ENCODE results near the gene DNAJC11. TPM values are rescaled to one million over a fixed set of nuclear protein-coding genes. Genes with fewer than 3 reads are reported as not detected.

Gene DNAJC11, protein sequence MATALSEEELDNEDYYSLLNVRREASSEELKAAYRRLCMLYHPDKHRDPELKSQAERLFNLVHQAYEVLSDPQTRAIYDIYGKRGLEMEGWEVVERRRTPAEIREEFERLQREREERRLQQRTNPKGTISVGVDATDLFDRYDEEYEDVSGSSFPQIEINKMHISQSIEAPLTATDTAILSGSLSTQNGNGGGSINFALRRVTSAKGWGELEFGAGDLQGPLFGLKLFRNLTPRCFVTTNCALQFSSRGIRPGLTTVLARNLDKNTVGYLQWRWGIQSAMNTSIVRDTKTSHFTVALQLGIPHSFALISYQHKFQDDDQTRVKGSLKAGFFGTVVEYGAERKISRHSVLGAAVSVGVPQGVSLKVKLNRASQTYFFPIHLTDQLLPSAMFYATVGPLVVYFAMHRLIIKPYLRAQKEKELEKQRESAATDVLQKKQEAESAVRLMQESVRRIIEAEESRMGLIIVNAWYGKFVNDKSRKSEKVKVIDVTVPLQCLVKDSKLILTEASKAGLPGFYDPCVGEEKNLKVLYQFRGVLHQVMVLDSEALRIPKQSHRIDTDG
- polyA plus RNA-seq (2011; rRNA removed): 29.9 and 35.7 TPM in 2 replicates
- 36.9 and 44.0 TPM in 2 replicates for polyA plus RNA-seq (2012; cell fraction: cytosol; rRNA removed)
- 85.0 and 86.3 TPM in 2 replicates for polyA plus RNA-seq (2012; cell fraction: nucleus; rRNA removed)
- polyA plus RNA-seq (2017; fragmentation: RNase III; extraction: RNeasy Plus Mini Kit Qiagen cat#74134 plus additional on column Dnase treatment): 48.5 to 56.0 TPM (median 50.0 TPM) in 3 replicates
- polyA minus RNA-seq (2011; rRNA and poly(A)+ RNA removed): 28.4 and 30.1 TPM in 2 replicates

DNA sequence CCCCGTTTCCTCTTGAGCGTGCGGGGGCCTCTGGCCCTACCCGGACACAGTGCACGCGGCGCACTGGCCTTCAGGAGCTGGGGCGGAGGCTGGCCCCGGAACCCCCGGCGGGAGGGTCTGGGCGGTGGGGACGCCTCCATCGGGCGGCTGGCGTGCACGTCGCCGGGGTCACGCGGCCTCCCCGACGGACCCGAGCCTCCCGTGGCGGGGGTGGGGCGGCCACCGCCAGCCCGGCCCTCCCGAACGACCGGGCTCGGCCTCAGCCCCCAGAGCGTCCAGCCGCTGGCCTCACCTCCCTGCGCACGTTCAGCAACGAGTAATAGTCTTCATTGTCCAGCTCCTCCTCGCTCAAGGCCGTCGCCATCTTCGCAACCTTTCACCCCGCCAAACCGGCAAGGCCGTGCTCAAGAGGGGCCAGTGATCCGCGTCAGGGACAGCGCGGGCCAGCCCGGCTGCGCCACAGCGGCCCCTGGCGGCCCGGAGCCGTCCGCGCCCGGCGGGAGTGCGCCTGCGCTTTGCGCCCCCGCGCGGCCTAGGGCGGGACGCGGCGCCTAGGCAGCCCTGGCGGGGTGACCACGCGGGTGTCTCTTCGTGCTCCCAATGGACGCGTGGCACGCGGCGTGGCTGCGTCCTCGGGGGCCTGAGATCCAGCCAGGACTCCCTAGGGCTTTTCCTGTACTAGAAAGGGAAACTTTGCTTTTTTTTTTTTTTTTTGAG, at the start of gene DNAJC11:
DNAJC11 (minus strand) TSS at position 380 of the 717 bp plus-strand sequence; CDS start at position 364, 16 bp downstream.
- CTCF ChIA-PET: interaction anchor here (0.6 to 2.8 kb wide), 12 partner anchors 10 to 947 kb away, joined by 3 to 22 read pairs (median 4); no protein-coding TSS in a partner anchor
- FAIRE-seq (no peak), ATAC-seq (peak; percentile 94 to 96), DNase-seq (ENCODE audit: low read depth in 1 of 2, low spot score in 1 of 2) (peak; percentile 70 to 90)
- Histone ChIP-seq H3K4me1 (peaks cover 10% of the 10 kb centered on the region; the same call in 1 of the 3 replicates), H3K9me3 (no peaks in the 10 kb centered on the region), H3K4me2 (peak within 1 kb of the TSS; percentile 99), H3K27ac (peak within 1 kb of the TSS; percentile 80 to 94), H3K4me3 (peak within 1 kb of the TSS; percentile 76)
- POLR2A ChIA-PET: interaction anchor here (0.6 kb wide), 2 partner anchors 83 to 1050 kb away, joined by 3 to 5 read pairs; partner anchors contain the start of gene CAMTA1
- WGBS (ENCODE audit: missing lambda C conversion rate): 0% methylated on average over 12 of the region's 80 CpGs
- TF ChIP-seq NFE2L2 (conservative IDR thresholded peaks at IDR 0.05; ENCODE audit: low read length) (no peak), SMC3 (IDR thresholded peaks at IDR 0.05) (peak; percentile 31; the same call in 2 of the 3 replicates), BHLHE40 (IDR thresholded peaks at IDR 0.05; ENCODE audit: low read depth, low read length) (no peak), HDAC2 (IDR thresholded peaks at IDR 0.05) (no peak; the same call in 1 of the 2 replicates), HOXB13 (CRISPR knock-in tag; IDR thresholded peaks at IDR 0.05; ENCODE audit: low read depth) (peak; percentile 83; the same call in 1 of the 2 replicates), JUNB (IDR thresholded peaks at IDR 0.05) (no peak), EHMT2 (IDR thresholded peaks at IDR 0.05; ENCODE audit: low read depth) (no peak), CBX8 (IDR thresholded peaks at IDR 0.05) (no peak), FOSL2 (IDR thresholded peaks at IDR 0.05) (no peak), FOSL2 (CRISPR knock-in tag; IDR thresholded peaks at IDR 0.05) (peak; percentile 39), KDM5A (IDR thresholded peaks at IDR 0.05) (peak; percentile 97), RCOR1 (IDR thresholded peaks at IDR 0.05; ENCODE audit: low read depth, low read length) (no peak), PHF8 (IDR thresholded peaks at IDR 0.05; ENCODE audit: borderline replicate concordance, low read depth) (peak; percentile 50; the same call in 1 of the 2 replicates), HEYL (CRISPR knock-in tag; IDR thresholded peaks at IDR 0.05) (0 out of 2 replicates have a peak, but pooled peaks have one; percentile 76), CEBPB (IDR thresholded peaks at IDR 0.05) (no peak), MAZ (IDR thresholded peaks at IDR 0.05; ENCODE audit: borderline replicate concordance, low read depth, low read length) (0 out of 2 replicates have a peak, but pooled peaks have one; percentile 48), MYC (IDR thresholded peaks at IDR 0.05; ENCODE audit: borderline replicate concordance, low read length) (peak; percentile 84; the same call in 1 of the 2 replicates), EHF (CRISPR knock-in tag; IDR thresholded peaks at IDR 0.05) (peak; percentile 72; the same call in 1 of the 2 replicates), TP53 (CRISPR knock-in tag; IDR thresholded peaks at IDR 0.05) (peak; percentile 74; the same call in 1 of the 2 replicates), JUN (IDR thresholded peaks at IDR 0.05) (peak; percentile 64 to 95), ZFP36 (IDR thresholded peaks at IDR 0.05; ENCODE audit: borderline replicate concordance, partially characterized antibody) (no peak)
- TF ChIP-seq, protein P1, sequence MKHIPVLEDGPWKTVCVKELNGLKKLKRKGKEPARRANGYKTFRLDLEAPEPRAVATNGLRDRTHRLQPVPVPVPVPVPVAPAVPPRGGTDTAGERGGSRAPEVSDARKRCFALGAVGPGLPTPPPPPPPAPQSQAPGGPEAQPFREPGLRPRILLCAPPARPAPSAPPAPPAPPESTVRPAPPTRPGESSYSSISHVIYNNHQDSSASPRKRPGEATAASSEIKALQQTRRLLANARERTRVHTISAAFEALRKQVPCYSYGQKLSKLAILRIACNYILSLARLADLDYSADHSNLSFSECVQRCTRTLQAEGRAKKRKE (CRISPR knock-in tag; IDR thresholded peaks at IDR 0.05; ENCODE audit: low read depth): peak; percentile 90
- TF ChIP-seq, protein P2, sequence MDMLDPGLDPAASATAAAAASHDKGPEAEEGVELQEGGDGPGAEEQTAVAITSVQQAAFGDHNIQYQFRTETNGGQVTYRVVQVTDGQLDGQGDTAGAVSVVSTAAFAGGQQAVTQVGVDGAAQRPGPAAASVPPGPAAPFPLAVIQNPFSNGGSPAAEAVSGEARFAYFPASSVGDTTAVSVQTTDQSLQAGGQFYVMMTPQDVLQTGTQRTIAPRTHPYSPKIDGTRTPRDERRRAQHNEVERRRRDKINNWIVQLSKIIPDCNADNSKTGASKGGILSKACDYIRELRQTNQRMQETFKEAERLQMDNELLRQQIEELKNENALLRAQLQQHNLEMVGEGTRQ (IDR thresholded peaks at IDR 0.05): peak; percentile 43
- TF ChIP-seq, protein P3, sequence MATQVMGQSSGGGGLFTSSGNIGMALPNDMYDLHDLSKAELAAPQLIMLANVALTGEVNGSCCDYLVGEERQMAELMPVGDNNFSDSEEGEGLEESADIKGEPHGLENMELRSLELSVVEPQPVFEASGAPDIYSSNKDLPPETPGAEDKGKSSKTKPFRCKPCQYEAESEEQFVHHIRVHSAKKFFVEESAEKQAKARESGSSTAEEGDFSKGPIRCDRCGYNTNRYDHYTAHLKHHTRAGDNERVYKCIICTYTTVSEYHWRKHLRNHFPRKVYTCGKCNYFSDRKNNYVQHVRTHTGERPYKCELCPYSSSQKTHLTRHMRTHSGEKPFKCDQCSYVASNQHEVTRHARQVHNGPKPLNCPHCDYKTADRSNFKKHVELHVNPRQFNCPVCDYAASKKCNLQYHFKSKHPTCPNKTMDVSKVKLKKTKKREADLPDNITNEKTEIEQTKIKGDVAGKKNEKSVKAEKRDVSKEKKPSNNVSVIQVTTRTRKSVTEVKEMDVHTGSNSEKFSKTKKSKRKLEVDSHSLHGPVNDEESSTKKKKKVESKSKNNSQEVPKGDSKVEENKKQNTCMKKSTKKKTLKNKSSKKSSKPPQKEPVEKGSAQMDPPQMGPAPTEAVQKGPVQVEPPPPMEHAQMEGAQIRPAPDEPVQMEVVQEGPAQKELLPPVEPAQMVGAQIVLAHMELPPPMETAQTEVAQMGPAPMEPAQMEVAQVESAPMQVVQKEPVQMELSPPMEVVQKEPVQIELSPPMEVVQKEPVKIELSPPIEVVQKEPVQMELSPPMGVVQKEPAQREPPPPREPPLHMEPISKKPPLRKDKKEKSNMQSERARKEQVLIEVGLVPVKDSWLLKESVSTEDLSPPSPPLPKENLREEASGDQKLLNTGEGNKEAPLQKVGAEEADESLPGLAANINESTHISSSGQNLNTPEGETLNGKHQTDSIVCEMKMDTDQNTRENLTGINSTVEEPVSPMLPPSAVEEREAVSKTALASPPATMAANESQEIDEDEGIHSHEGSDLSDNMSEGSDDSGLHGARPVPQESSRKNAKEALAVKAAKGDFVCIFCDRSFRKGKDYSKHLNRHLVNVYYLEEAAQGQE (IDR thresholded peaks at IDR 0.05): no peak
- TF ChIP-seq, protein P4, sequence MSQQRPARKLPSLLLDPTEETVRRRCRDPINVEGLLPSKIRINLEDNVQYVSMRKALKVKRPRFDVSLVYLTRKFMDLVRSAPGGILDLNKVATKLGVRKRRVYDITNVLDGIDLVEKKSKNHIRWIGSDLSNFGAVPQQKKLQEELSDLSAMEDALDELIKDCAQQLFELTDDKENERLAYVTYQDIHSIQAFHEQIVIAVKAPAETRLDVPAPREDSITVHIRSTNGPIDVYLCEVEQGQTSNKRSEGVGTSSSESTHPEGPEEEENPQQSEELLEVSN (IDR thresholded peaks at IDR 0.05; ENCODE audit: borderline replicate concordance, low read depth): peak; percentile 98
- TF ChIP-seq, protein P5, sequence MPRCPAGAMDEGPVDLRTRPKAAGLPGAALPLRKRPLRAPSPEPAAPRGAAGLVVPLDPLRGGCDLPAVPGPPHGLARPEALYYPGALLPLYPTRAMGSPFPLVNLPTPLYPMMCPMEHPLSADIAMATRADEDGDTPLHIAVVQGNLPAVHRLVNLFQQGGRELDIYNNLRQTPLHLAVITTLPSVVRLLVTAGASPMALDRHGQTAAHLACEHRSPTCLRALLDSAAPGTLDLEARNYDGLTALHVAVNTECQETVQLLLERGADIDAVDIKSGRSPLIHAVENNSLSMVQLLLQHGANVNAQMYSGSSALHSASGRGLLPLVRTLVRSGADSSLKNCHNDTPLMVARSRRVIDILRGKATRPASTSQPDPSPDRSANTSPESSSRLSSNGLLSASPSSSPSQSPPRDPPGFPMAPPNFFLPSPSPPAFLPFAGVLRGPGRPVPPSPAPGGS (IDR thresholded peaks at IDR 0.05): peak; percentile 72; the same call in 1 of the 3 replicates
- TF ChIP-seq, protein P6, sequence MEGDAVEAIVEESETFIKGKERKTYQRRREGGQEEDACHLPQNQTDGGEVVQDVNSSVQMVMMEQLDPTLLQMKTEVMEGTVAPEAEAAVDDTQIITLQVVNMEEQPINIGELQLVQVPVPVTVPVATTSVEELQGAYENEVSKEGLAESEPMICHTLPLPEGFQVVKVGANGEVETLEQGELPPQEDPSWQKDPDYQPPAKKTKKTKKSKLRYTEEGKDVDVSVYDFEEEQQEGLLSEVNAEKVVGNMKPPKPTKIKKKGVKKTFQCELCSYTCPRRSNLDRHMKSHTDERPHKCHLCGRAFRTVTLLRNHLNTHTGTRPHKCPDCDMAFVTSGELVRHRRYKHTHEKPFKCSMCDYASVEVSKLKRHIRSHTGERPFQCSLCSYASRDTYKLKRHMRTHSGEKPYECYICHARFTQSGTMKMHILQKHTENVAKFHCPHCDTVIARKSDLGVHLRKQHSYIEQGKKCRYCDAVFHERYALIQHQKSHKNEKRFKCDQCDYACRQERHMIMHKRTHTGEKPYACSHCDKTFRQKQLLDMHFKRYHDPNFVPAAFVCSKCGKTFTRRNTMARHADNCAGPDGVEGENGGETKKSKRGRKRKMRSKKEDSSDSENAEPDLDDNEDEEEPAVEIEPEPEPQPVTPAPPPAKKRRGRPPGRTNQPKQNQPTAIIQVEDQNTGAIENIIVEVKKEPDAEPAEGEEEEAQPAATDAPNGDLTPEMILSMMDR (IDR thresholded peaks at IDR 0.05): peak; percentile 88

Measured in A549 (cell line).